ENCODE data around the gene PCDHGC5.

DNA sequence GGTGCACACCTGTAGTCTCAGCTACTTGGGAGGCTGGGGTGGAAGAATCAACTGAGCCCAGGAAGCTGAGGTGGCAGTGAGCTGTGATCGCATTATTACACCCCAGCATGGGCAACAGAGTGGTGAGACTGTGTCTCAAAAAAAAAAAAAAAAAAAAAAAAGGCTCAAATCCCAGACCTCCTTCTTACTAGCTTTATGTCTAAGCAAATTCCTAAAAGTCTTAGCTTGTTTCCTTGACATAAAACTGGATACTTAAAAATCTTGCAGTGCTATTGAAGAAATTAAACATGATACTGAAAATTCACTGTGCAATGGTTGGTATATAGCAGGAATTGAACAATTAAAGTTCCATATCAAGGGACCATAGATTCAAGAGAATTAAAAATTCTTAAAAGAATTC, 45.0 kb downstream of the PCDHGC5 start:
- TF ChIP-seq, protein P1, sequence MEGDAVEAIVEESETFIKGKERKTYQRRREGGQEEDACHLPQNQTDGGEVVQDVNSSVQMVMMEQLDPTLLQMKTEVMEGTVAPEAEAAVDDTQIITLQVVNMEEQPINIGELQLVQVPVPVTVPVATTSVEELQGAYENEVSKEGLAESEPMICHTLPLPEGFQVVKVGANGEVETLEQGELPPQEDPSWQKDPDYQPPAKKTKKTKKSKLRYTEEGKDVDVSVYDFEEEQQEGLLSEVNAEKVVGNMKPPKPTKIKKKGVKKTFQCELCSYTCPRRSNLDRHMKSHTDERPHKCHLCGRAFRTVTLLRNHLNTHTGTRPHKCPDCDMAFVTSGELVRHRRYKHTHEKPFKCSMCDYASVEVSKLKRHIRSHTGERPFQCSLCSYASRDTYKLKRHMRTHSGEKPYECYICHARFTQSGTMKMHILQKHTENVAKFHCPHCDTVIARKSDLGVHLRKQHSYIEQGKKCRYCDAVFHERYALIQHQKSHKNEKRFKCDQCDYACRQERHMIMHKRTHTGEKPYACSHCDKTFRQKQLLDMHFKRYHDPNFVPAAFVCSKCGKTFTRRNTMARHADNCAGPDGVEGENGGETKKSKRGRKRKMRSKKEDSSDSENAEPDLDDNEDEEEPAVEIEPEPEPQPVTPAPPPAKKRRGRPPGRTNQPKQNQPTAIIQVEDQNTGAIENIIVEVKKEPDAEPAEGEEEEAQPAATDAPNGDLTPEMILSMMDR (IDR thresholded peaks at IDR 0.05) = no peak
- TF ChIP-seq POLR2A (IDR thresholded peaks at IDR 0.05) = no peak
